GM12872 (cell line): ENCODE data around the gene SLC48A1.

Source experiments
- TF ChIP-seq, protein P1 (sequence below): IDR thresholded peaks from 3 replicates; pipeline ENCODE4 v1.5.1; 2011; ENCODE audit warnings: low read depth, mild to moderate bottlenecking, low read length, moderate library complexity; ENCODE audit not compliant: insufficient read depth

SLC48A1 gene

DNA sequence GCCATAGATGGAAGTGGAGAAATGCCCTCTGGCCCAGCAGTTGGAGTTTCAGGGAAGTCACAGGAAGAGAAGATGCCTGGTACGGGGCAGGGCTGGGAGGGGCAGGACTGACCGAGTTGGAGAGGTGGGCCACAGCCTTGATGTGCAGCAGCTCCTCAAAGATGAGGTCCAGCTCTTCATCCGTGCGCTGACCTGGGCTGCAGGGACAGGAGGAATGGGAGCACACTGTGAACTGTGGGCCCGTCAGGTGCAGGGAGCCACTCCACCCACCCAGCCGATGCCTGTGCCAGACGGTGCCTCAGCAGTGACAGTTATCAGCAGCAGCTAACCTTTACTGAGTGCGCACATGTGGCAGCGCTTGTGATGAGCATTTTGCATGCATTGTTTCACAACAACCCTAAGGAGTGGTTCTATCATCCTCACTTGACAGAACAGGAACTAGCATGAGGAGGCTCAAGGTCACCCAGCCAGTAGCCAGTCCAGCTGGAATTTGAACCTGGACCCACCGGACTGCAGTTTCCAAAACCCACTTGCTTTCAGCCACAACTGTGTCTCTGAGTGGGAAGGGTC, 22.7 kb upstream of the SLC48A1 start:
- TF ChIP-seq, protein P1, sequence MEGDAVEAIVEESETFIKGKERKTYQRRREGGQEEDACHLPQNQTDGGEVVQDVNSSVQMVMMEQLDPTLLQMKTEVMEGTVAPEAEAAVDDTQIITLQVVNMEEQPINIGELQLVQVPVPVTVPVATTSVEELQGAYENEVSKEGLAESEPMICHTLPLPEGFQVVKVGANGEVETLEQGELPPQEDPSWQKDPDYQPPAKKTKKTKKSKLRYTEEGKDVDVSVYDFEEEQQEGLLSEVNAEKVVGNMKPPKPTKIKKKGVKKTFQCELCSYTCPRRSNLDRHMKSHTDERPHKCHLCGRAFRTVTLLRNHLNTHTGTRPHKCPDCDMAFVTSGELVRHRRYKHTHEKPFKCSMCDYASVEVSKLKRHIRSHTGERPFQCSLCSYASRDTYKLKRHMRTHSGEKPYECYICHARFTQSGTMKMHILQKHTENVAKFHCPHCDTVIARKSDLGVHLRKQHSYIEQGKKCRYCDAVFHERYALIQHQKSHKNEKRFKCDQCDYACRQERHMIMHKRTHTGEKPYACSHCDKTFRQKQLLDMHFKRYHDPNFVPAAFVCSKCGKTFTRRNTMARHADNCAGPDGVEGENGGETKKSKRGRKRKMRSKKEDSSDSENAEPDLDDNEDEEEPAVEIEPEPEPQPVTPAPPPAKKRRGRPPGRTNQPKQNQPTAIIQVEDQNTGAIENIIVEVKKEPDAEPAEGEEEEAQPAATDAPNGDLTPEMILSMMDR: no peak

DNA sequence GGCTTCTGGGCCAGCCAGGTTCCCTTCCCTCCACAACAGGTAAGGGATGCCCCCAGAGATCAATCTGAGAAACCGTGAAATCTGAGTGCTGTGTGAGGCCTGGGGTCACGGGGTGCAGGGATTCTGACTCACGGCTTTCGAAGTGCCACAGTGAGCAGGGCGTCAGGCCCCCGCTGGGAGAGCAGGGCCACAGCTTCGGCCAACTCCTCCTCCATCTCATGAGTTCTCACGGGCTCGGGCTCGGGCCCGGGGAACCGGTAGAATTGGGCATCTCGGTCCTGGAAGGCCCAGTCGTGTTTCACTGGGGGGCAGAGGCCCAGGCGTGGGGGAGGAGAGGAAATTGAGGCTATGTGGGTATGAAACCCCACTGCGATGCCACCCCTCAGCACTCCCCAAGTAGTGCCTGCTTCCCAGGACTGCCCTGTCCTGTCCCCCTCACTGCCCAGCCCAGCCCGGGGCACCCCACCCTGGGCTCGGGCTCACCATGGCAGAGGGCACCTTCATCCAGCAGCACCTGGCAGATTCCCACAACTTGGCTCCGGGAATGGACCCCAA, 22.0 kb upstream of the SLC48A1 start:
- TF ChIP-seq, protein P1: no peak

DNA sequence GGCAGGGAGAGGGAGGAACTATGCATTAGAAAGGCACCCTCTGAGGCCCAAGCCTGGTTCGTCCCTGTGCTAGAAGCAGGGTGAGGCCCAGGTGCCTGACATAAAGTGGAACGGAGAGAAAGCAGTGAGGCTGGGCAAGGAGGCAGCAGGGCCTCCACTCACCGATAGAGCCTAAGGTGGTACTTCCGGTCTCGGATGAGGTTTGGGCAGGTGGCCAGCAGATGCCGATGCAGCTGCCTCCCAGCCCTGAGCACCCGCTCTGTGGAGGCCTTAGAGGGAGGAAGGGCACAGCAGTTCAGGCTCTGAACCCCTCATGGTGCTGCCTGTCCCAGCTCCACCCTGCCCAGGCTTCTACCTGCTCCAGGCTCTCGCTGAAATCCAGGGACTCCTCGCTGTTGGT, 21.5 kb upstream of the SLC48A1 start:
- TF ChIP-seq, protein P1: no peak

DNA sequence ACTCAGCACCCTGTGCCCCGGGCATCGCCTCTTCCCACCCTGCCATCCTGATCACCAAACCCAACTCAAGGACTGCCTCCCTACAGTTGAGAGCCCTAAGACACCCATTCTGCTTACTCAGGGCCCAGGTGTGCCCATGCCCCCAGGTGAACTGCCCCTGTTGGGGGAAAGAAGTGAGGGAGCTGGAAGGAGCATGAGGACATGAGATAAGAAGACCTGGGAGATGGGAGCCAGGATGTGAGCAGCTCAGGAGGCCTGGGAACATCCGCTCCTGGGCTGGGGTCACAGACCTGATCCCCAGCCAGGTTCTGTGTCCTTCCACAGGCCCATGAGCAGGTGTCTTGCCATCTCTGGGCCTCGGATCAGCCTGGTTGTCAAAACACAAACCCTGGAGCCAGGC, 20.9 kb upstream of the SLC48A1 start:
- TF ChIP-seq, protein P1: no peak

DNA sequence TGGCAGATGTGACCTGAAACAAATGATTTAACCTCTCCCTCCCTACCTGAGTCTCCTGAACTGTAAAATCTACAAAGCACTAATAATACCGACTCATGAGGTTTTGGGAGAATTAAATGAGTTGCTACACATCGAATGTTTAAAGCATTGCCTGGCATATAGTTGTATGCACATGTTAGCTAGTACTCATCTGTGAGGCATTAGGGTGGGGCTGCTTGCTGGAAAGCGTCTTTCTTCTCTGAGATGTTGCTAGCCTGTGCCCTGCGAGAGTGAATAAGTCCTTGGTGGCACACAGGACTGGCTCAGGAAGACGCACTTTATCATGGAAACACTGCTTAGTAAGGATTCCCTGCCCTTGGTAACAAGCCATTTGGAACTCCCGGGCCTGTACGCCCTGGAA, 20.5 kb upstream of the SLC48A1 start:
- TF ChIP-seq, protein P1: no peak

DNA sequence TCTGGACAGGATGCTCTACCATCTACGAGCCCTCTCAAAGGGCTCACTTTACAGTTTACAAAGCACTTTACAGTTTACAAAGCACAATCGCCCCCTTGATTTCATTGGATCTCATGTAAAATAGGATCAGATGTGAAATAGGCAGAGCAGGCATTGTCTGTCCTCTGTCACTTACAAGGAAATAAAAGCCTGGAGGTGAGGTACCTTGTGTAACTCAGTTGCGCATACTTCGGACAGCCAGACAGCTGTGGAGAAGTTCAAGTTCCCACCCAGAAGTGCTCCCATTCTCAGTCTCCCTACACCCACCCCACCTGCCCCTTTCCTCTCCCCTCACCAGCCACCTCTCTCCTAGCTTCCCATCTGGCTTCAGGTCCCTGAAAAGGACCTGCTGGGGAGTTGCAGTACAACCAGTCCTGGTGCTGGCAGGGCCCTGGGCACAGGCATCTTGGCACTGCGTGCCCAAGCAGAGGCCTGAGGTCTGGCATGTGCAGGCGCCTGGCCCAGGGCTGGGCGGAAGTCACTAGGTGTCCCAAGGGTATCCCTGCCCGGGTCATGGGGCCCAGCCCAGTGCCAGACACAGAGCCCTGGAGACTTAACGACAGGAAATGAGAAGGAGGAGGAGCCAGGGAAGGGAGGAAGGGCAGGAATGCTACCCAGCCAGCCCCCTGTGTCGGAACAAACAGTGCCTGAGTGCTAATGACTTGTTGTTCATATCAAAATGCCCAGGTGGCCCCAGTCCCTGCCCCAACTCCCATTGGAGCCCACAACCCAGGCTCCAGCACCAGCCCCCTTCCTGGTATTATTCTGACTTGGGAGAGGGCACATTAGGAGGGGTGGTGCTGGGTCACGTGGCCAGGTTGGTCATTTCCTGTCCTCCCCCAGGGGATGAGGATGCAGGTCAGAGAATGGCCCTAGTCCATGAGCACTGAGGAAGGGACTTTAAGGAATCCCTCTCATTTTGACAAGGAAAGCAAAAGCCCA, 19.7 kb upstream of the SLC48A1 start:
- TF ChIP-seq, protein P1: no peak

DNA sequence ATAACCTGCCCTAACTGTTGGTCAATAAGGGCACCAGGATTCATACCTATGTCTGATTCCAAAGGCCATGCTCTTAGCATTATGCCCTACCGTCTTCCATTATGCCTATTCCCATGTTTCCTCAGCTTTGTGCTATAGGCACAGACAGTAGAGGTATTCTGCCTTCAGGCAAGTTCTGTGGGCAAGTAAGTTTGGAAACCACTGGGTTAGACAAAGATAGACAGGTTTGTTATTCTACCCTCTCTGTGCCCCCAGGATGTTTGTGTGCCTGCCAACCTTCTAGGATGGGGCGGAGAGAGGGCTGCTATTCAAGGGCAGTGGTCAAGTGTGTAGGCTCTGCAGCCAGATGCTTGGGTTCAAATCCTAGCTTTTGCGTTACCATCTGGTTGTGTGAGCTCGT, 18.9 kb upstream of the SLC48A1 start:
- TF ChIP-seq, protein P1: no peak
